ENCODE measurements around the gene STON1.
"Not testable (repeated sequence)": the region's sequence is repeated elsewhere in the genome, so short reads cannot be mapped to it uniquely, and the experiment has no call there.

STON1 gene

GRCh38 chr2:48529676-48530032 lies 300 bp upstream of the STON1 start:
- DNase-seq = peak in 1 of 2 donors; percentile 20

- no peak for DNase-seq
Measured at GRCh38 chr2:48531141-48531648, 1.2 kb downstream of the STON1 start.

DNA sequence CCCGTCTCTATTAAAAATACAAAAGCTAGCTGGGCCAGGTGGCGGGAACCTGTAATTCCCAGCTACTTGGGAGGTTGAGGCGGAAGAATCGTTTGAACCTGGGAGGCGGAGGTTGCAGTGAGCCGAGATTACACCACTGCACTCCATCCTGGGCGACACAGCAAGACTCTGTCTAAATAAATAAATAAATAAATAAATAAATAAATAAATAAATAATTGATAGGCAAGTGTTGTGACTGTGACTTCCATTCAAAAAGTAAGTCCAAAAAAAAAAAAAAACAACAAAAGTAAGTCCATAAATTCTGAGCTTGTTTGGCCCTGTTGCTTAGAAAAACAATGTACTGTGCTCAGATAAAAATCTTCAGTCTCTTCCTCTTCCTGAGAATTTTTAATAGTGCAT lies 2.2 kb downstream of the STON1 start:
- no peak for DNase-seq

DNA sequence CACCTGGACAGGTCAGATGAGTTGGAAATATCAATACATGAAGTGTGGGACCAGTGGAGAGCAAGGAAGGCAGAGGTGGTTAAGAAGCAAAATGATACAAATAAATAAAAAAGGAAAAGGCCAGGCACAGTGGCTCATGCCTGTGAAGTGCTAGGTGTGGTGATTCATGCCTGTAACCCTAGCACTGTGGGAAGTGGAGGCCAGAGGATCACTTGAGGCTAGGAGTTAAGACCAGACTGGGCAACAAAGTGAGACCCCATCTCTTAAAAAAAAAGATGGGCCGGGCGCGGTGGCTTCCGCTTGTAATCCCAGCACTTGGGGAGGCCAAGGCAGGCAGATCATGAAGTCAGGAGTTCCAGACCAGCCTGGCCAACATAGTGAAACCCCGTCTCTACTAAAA lies 2.9 kb downstream of the STON1 start:
- no peak for DNase-seq

GRCh38 chr2:48534781-48535180 lies 4.8 kb downstream of the STON1 start:
- DNase-seq = no peak

DNA sequence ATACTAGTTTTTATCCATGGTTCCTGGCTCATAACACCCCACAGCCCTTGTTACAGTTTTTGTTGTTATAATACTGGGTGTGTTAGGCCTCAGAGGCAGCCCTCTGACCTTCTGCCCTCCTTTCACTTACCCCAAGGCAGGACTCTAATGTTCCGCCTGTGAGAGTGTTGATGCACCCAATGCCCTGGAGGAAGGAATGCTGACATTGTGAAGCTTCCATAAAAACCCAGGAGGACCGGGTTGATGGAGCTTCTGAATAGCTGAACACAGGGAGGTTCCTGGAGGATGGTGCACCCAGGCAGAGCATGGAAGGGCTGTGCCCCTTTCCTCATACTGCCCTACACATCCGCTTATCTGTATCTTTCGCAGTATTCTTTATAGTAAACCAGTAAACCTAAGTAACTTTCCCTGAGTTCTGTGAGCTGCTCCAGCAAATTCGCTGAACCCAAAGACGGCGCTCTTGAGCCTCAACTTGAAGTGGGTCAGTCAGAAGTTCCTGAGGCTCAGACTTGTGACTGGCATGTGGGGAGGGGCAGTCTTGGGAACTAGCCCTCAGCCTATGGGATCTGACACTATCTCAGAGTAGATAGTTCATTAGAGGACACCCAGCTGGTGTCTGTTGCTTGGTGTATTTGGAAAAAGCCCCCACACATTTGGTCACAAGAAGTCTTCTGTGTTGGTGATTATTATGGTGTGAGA lies 10.4 kb downstream of the STON1 start:
- DNase-seq = no peak

DNA sequence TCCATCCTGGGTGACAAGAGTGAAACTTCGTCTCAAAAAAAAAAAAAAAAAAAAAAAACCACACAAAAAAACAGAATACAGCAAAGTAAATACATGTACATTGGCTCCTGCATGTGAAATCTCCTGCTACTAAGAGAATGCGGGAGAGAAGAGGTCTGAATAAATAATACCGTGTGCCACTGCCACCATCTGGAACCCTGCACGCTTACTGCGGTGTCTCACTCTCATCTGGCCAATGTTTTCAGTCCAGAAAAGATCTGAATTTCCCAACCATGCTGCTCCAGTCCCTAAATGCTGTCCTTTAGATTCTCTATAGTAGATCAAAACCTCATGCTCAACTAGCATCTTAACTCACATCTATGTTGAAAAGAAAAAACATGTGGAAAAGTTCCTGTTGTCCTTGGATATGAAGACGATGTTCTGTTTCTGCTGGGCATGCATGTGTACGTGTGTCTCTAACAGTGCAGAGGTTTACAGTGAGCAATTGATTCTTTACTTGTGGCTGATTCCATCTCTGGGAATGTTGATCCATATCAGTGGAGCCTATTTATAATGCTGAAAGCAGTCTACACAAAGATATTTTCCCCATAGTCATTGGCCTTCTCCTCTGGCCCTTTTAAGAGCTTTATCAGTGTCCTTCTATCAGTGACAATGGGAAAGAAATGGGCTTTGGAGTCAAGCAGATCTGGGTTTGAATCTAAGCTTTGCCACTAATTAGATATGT lies 11.9 kb downstream of the STON1 start:
- DNase-seq = no peak

GRCh38 chr2:48543895-48544294 lies 13.9 kb downstream of the STON1 start:
- no peak for DNase-seq

DNA sequence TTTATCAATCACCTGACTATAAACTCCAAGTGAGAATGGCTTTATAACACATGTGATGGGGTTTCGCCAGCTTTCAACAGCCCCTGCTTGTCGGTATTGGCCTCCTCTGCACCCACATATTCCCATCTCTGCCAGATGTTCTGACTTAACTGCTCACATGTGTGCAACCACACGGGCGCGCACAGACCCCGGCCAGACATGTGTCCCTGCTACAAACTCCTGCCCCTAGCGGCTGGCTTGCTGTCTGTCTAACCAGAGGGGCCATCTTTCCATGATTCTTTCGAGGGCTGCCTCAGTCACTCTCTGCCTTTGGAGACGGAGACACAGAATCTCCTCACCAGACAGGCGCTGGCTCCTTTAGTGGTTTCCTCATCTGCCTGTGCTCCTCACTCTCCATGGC lies 15.3 kb downstream of the STON1 start:
- DNase-seq = no peak

DNA sequence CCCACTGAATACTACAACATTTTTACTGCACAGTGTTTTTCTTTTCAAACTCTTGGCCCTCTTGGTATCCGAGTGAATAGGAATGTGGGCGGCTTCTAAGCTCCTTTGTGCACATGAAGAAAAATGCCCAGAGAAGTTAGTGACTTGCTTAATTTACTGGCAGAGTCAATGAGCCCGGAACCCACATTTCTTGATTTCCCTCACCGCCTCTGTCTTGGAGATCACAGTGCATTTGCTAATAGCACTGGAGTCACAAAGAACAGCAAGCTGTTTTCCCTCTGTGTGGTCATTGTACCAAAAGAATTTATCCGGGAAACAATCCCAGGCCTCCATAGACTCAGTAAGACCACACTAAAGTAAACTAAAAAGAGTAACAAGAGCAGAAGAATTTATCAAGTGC lies 18.9 kb downstream of the STON1 start:
- DNase-seq = no peak

- DNase-seq = no peak
Measured at GRCh38 chr2:48549972-48550371, 20.0 kb downstream of the STON1 start.

GRCh38 chr2:48551548-48551947 lies 21.6 kb downstream of the STON1 start:
- no peak for DNase-seq

DNA sequence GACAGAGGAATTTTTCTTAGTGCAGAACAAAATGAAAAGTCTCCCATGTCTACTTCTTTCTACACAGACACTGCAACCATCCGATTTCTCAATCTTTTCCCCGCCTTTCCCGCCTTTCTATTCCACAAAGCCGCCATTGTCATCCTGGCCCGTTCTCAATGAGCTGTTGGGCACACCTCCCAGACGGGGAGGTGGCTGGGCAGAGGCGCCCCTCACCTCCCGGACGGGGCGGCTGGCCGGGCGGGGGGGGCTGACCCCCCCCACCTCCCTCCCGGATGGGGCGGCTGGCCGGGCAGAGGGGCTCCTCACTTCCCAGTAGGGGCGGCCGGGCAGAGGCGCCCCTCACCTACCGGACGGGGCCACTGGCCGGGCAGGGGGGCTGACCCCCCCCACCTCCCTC lies 25.1 kb downstream of the STON1 start:
- not testable (repeated sequence) for DNase-seq

DNA sequence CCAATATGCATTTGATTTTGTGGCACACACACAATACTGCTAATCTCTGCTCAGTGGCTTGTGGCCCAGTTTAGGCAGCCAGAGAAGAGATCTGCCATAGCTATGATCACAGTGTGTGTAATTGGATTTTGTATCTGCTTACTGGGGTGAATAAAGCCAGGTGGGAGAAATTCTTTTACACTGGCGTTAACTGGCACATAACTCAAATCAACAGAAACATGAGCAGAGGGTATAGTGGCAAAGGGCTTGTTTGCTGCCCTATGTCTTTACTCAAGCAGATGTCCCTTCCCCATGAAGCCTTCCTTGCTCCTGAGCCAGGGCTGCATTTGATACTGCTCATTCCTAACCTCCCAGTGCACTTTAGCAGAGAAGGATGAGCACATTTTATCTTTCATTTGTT lies 28.5 kb downstream of the STON1 start:
- no peak for DNase-seq

DNA sequence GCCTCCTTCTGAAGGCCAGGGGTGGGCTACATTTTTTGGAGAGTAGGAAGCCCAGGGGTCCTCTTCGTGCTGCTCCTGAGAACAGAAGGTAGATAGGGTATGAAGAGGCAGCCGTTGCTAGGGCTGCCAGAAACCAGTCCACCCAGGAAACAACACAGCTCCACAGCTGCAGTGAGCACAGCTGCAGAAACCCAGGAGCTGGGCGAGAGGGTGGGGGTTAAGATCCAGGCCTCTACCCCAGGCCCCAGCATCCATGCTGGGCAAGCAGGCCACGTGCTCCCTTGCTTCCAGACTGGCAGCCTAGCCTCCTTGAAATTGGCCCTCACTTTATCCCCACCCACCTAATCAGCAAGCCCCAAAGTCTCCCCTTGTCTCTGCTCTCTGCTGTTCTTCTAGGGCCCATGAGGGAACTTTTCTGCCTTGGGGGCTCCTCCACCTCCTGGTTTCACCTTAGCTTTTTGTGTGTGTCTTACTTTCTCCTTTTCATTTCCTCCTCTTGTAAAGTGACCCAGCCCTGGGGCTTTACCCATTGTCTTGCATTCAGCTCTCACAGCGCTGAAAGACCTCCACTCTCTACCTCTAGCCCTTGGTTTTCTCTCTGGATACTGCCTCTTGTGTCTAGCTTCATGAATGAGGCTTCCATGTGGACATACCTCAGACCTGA lies 30.7 kb downstream of the STON1 start:
- no peak for DNase-seq

GRCh38 chr2:48562281-48562680 lies 32.3 kb downstream of the STON1 start:
- no peak for DNase-seq

GRCh38 chr2:48566592-48567310 lies 36.8 kb downstream of the STON1 start:
- no peak for DNase-seq

DNA sequence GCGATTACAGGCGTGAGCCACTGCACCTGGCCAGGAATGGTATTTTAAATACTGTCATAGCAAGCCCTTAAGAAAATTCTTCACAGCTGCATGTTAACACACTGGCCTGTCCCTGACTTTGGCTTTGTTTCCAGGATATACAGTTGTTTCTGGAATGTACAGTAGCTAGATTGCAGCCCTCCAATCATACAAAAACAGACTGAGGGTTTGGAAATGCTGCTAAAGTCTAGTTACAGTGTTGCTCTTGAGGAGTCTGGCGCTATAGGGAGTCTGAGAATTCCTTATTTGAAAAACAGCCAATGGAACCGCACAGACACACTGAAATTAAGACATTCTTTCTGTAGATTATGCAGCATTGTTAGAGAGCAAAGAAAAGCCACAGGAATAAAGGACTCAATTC lies 37.7 kb downstream of the STON1 start:
- no peak for DNase-seq

GRCh38 chr2:48568547-48568946 lies 38.6 kb downstream of the STON1 start:
- DNase-seq = no peak

DNA sequence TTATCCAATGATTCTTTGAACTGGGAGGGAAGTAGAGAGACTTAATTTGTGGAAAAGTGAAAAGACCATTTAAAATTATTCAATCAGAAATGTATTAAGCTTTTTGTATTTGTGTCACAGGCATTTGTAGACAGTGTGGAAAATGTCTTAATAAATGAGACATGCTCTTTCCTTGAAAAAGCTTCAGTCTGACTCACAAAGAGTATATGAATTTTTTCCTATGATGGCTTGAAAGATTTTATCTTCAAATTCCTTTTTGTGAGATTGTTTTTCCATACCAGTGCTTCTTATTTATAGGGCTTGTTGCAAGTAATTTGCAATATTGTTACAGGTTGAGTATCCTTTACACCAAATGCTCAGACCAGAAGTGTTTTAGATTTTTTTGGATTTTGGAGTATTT lies 39.5 kb downstream of the STON1 start:
- no peak for DNase-seq

GRCh38 chr2:48572816-48573215 lies 42.9 kb downstream of the STON1 start:
- DNase-seq = no peak

DNA sequence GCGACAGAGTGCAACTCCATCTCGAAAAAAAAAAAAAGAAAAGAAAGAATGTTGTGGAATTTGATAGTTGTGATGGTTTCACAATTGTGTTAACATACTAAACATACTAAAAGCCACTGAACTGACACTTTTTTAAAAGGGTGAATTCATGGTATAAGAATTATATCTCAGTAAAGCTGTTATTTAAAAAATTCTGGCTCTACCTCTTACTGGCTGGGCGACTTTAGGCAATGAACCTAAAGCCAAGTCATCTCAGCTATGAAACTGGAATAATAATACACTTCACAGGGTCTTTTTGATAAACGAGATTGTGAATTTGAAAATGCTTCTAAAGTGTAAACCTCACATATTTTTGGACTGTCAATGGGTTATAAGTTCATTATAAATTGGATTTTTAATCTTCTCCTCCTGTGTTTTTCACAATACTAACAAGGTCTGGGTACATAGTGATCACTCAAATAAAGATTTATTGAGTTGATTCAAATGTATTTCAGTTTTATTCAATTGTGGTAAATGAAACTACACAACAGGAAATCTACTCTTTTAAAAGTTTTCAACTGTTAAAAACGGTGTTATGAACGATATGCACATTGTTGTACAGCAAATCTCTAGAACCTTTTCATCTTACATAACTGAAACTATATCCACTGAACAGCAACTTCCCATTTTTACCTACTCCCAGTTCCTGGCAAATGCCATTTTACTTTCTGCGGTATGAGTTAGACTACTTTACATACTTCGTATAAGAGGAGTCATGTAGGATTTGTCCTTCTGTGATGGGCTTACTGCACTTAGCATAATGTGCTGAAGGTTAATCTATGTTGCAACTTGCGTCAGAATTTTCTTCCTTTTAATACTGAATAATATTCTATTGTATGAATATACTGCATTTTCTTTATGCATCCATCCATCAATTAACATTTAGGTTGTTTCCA lies 44.7 kb downstream of the STON1 start:
- DNase-seq = no peak
